Tongue (tissue), 3 donors: ENCODE data around the gene ZNF148. TPM values are rescaled to one million over a fixed set of nuclear protein-coding genes. Genes with fewer than 3 reads are reported as not detected.

Source experiments
- DNase-seq: peaks from one replicate; pipeline ENCODE4 v3.0.0-alpha.2; 2015
- small RNA-seq: library from RNA; depleted of rRNA; stranded (forward); fragments of <200 nt; gene quantifications from one replicate; pipeline ENCODE3, GENCODE V24; 2014; ENCODE audit warnings: low replicate concordance
- total RNA-seq: library from RNA; depleted of rRNA; stranded (reverse); fragments of >200 nt; gene quantifications from one replicate; pipeline ENCODE4 v1.2.3, GENCODE V29; 2014

ZNF148 gene
- total RNA-seq, 1 donor from 2014 or later, result 36.2 TPM

GRCh38 chr3:125186800-125187598 is 188.1 kb downstream of the ZNF148 start:
- no peak for DNase-seq

- DNase-seq, result peak; percentile 65
These were observed 188.8 kb downstream of the ZNF148 start for GRCh38 chr3:125186261-125186787.

- DNase-seq, result no peak
These were observed 189.3 kb downstream of the ZNF148 start for GRCh38 chr3:125185805-125186204.

GRCh38 chr3:125179884-125180240 is 195.3 kb downstream of the ZNF148 start:
- no peak for DNase-seq

- no peak for DNase-seq
These were observed 195.8 kb downstream of the ZNF148 start for GRCh38 chr3:125179143-125179883.

GRCh38 chr3:125177746-125178145 is 197.4 kb downstream of the ZNF148 start:
- DNase-seq, result no peak

Small RNA genes within 50 kb of the gene (small RNA-seq; reads per million reads assigned to genes)
- gene RNU6-232P, result not detected

Other genes starting within 250 kb of the ZNF148 start
- 9.0 TPM for gene SLC12A8, start 162.6 kb downstream of the ZNF148 start, total RNA-seq
- 52.8 TPM for gene SNX4, start 144.9 kb upstream of the ZNF148 start, total RNA-seq
- gene OSBPL11, start 220.2 kb upstream of the ZNF148 start, total RNA-seq, result 14.1 TPM